ENCODE data around the gene PRKAB1. TPM values are rescaled to one million over a fixed set of nuclear protein-coding genes. Genes with fewer than 3 reads are reported as not detected.

The PRKAB1 gene
- total and polyA plus RNA-seq, 11 donors: 6.5 to 19.1 (median 10.3) TPM

DNA sequence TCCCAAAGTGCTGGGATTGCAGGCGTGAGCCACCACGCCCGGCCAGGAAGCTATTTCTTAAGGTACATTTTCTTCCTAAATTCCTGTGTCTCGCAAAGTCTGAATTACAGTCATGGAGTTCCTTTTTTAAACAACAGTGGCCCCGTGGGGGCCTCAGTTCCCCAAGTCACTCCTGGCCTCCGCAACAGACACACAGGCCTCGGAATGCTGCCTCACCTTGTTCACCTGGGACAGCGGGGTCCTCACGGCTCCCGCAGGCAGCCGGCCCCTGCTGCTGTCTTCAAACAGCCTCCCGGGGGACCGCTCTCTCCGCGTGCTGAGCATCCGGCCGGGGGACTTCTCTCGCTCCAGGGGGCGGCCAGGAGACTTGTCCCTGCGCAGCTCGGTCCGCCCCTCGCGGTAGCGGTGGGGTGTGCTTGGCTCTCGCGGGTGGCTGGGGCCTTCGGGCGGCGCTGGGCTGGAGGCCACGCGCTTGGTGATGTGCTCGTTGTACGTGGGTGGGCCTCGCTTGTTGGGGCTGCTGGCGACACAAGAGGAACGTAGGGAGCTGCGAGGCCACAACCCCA, 22.1 kb downstream of the PRKAB1 start:
- no peaks in the 10 kb centered on the region for H3K27me3 ChIP-seq
- DNase-seq (no peak), ATAC-seq (no peak)
- no peak overlapping the region for H3K4me3 ChIP-seq
- H3K4me1 ChIP-seq: peaks cover 0 to 45% (median 21%) of the 10 kb centered on the region in 12 donors
- intact Hi-C loops (cut with DNase I): loop anchor here in 1 of 10 donors (10.0 kb wide), 1 partner anchor 95 kb away; no protein-coding TSS in a partner anchor
- no peaks in the 10 kb centered on the region for H3K9me3 ChIP-seq
- 97 to 99% (median 97%) methylated on average over 12 to 38 of the region's 38 CpGs for WGBS, 4 donors
- H3K27ac ChIP-seq: no peak overlapping the region
- no peak for TF ChIP-seq POLR2A (IDR thresholded peaks at IDR 0.05)
- TF ChIP-seq, protein P1, sequence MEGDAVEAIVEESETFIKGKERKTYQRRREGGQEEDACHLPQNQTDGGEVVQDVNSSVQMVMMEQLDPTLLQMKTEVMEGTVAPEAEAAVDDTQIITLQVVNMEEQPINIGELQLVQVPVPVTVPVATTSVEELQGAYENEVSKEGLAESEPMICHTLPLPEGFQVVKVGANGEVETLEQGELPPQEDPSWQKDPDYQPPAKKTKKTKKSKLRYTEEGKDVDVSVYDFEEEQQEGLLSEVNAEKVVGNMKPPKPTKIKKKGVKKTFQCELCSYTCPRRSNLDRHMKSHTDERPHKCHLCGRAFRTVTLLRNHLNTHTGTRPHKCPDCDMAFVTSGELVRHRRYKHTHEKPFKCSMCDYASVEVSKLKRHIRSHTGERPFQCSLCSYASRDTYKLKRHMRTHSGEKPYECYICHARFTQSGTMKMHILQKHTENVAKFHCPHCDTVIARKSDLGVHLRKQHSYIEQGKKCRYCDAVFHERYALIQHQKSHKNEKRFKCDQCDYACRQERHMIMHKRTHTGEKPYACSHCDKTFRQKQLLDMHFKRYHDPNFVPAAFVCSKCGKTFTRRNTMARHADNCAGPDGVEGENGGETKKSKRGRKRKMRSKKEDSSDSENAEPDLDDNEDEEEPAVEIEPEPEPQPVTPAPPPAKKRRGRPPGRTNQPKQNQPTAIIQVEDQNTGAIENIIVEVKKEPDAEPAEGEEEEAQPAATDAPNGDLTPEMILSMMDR (IDR thresholded peaks at IDR 0.05): no peak
- peaks cover 0 to 5% (median 0%) of the 10 kb centered on the region in 9 donors for H3K36me3 ChIP-seq

DNA sequence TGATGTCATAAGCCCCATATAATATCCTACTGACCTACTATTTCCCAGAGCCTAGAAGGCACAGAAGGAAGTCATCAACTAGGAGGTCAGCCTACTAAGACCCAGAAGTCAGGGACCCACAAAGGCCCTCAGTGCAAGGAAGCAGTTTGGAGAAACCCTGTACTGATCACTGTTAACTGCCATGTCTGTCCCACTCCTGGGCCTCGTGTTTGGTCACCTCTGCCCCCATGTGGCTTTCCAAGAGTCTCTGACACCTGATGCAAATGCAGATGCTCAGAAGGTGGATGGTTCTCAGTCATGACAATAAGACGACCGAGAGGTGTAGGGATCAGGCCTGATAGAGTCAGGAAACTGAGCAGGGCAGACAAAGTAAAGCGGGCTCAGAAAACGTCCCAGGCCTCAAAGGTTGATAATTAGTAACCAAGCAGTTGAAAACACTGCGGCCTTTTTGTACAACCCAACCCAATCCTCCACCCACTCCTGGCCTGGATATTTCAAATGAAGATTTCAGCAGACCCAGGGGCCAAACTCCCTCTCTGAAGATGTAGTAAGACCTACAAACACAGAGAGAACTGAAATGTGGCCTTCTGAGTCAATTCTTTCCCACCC, 23.4 kb downstream of the PRKAB1 start:
- no peaks in the 10 kb centered on the region for H3K27me3 ChIP-seq
- H3K36me3 ChIP-seq: peaks cover 0 to 5% (median 0%) of the 10 kb centered on the region in 9 donors
- 88 to 93% (median 91%) methylated on average over 6 of the region's 6 CpGs for WGBS, 4 donors
- DNase-seq (no peak), ATAC-seq (no peak)
- intact Hi-C loops (cut with DNase I): loop anchor here in 1 of 10 donors (10.0 kb wide), 1 partner anchor 93 kb away; no protein-coding TSS in a partner anchor
- no peaks in the 10 kb centered on the region for H3K9me3 ChIP-seq
- no peak overlapping the region for H3K4me3 ChIP-seq
- peaks cover 0 to 37% (median 20%) of the 10 kb centered on the region in 12 donors for H3K4me1 ChIP-seq
- no peak overlapping the region for H3K27ac ChIP-seq
- TF ChIP-seq POLR2A (IDR thresholded peaks at IDR 0.05): no peak
- TF ChIP-seq, protein P1 (IDR thresholded peaks at IDR 0.05): no peak

DNA sequence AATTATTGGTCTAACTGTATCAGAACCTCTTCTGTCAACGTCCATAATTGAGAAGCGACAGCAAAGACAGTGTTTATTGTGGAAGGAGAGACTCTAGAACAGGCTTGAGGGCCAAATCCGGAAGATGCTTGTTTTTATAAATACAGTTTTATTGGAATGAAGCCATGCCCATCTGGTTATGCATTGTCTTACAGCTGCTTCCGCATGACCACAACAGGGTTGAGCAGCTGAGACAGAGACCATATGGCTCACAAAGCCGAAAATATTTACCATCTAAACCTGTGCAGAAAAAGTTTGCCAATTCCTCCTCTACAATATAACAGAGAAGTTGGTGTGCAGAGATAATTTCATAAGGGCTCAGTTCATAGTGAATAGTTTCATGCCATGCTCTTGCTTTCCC, 24.5 kb downstream of the PRKAB1 start:
- H3K9me3 ChIP-seq: no peaks in the 10 kb centered on the region
- intact Hi-C loops (cut with DNase I): loop anchor here in 2 of 10 donors (2.0 to 10.0 kb wide), 2 partner anchors 20 to 92 kb away; no protein-coding TSS in a partner anchor
- H3K27ac ChIP-seq: peak overlapping the region in 8 of 12 donors; percentile 3 to 44 (median 18)
- H3K4me3 ChIP-seq: no peak overlapping the region
- no peaks in the 10 kb centered on the region for H3K27me3 ChIP-seq
- 51 to 66% (median 55%) methylated on average over 5 of the region's 5 CpGs for WGBS, 4 donors
- ATAC-seq (peak in 1 of 4 donors; percentile 11), DNase-seq (no peak)
- peaks cover 0 to 27% (median 20%) of the 10 kb centered on the region in 12 donors for H3K4me1 ChIP-seq
- TF ChIP-seq POLR2A (IDR thresholded peaks at IDR 0.05): no peak
- TF ChIP-seq, protein P1 (IDR thresholded peaks at IDR 0.05): no peak
- peaks cover 0 to 5% (median 0%) of the 10 kb centered on the region in 9 donors for H3K36me3 ChIP-seq

DNA sequence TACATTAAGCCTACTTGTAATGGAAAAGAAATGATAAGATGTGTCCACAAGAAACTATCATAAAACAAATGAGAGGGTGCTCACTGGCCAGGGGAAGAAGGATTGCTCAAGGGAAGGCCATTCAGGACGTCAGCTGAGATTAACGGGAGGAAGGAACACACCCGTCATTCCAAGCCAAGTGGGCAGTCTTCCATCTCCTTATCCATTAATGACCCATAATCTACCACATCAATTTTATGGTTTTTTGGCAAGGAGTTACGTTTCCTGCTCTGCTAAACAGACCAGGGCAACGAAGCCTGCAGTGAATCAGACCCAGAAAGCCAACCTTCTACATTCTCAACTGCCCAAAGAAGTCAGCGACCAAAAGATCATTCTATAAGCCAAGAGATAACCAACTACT, 25.1 kb downstream of the PRKAB1 start:
- H3K9me3 ChIP-seq: no peaks in the 10 kb centered on the region
- H3K27me3 ChIP-seq: no peaks in the 10 kb centered on the region
- peaks cover 0 to 27% (median 19%) of the 10 kb centered on the region in 12 donors for H3K4me1 ChIP-seq
- intact Hi-C loops (cut with DNase I): loop anchor here in 2 of 10 donors (2.0 to 10.0 kb wide), 2 partner anchors 20 to 92 kb away; no protein-coding TSS in a partner anchor
- 33 to 53% (median 37%) methylated on average over 6 of the region's 6 CpGs for WGBS, 4 donors
- H3K27ac ChIP-seq: peak overlapping the region in 10 of 12 donors; percentile 9 to 70 (median 40)
- peaks cover 0 to 3% (median 0%) of the 10 kb centered on the region in 9 donors for H3K36me3 ChIP-seq
- no peak overlapping the region for H3K4me3 ChIP-seq
- ATAC-seq: peak; percentile 76 to 92 (median 84)
- TF ChIP-seq POLR2A (IDR thresholded peaks at IDR 0.05): no peak
- TF ChIP-seq, protein P1 (IDR thresholded peaks at IDR 0.05): no peak
- DNase-seq: peak in 3 of 5 donors; percentile 52 to 67 (median 60)

Measured in heart left ventricle (tissue), 16 donors.